GM06990 (cell line): Measurements from ENCODE around the gene EGR2.

Source experiments
- DNase-seq: peaks from one replicate; pipeline ENCODE4 v3.0.0-alpha.2; 2011; ENCODE audit not compliant: insufficient read length; ENCODE audit errors: extremely low read depth
- H3K27me3 ChIP-seq: replicated peaks from 2 replicates; pipeline ENCODE4 v1.6.0; 2011; ENCODE audit warnings: low read length; ENCODE audit not compliant: control insufficient read depth, insufficient read depth
- H3K36me3 ChIP-seq: 2 replicates; pipeline ENCODE4 v1.5.1; 2011; ENCODE audit warnings: low read length; ENCODE audit not compliant: control insufficient read depth, insufficient read depth
- H3K4me3 ChIP-seq: replicated peaks from 2 replicates; pipeline ENCODE4 v1.5.1; 2011; ENCODE audit warnings: low read depth, mild to moderate bottlenecking, control low read depth, low read length
- CTCF ChIP-seq: IDR thresholded peaks from 2 replicates; pipeline ENCODE4 v1.5.1; 2011; ENCODE audit warnings: low read length, control low read depth, mild to moderate bottlenecking, inconsistent platforms; ENCODE audit not compliant: insufficient read depth, poor library complexity, severe bottlenecking

EGR2 gene

DNA sequence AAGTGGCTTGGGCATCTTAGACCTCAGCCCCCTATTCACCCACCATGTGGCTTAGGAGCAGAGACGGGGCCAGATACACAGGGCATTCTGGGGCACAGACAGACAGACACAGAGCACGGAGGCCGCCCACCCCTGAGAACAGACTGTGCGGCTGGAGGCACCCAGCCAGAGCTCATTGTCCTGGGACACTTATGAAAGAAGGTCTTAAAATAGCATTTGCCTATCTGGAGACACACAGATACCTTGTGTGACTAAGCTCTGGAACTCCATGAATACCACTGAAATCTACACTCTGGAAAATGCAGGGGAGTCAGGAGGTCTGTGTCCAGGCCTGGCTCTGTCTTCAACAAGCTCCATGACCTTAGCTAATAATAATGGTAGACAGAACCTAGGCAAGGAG, 53.0 kb downstream of the EGR2 start:
- TF ChIP-seq CTCF, result no peak
- no peaks in the 10 kb centered on the region for H3K36me3 ChIP-seq
- DNase-seq, result no peak
- no peaks in the 10 kb centered on the region for H3K27me3 ChIP-seq
- no peak overlapping the region for H3K4me3 ChIP-seq
